Stimulated activated CD8-positive, alpha-beta memory T cell treated with anti-CD3 and anti-CD28 coated beads, Interleukin-12 subunit alpha, Interleukin-12 subunit beta, amount 100 ng/mL, for 24 hours (primary cell): ENCODE measurements around the gene RABGGTA.

Experiments used
- DNase-seq: peaks from one replicate; pipeline ENCODE4 v3.0.0-alpha.2; 2020; ENCODE audit errors: extremely low read depth

The RABGGTA gene

GRCh38 chr14:24216345-24216699 is 55.1 kb downstream of the RABGGTA start:
- DNase-seq: no peak
